Measurements from ENCODE around the gene QSER1. TPM values are rescaled to one million over a fixed set of nuclear protein-coding genes. Genes with fewer than 3 reads are reported as not detected.
A peak's percentile ranks its signal among the peaks of the same experiment; 100 is the strongest.

The QSER1 gene
- total RNA-seq, 4 donors from 2014 or later, result 19.8 to 29.0 (median 22.7) TPM

DNA sequence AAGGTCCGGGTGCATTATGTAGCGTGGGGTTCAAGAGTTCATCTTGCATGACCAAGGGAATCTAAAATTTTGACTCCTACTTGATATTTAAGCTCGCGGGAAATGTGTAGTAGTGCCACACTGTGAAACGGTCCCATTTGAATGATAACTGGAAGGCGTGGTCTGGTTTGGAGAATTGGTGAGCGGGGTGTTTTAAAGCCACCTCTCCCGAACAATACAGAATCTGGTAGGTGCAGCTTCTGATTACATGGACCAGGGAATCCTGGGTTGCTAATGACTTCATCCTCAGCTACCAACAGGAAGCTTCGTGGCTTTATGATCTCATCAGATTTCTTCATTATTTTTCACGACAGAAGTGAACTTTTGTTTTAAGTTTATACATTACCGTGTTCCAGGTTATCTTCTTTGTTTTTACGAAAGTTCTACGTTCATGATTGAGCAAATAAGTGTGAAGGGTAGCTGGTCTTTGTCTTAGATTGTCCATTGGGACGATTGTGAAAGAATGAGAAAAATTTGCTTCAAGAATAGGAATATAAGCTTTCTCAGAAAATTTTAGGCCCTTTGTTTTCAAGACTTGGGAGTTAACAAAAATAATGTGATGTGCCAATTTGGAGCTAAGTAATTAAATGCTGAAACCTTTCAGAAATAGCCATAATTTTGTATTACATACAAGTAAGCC, 1.7 kb downstream of the QSER1 start:
- Histone ChIP-seq H3K9me3 (no peaks in the 10 kb centered on the region), H3K27me3 (no peaks in the 10 kb centered on the region), H3K4me3 (peak overlapping the region; percentile 68 to 97), H3K27ac (peak overlapping the region; percentile 37 to 99 (median 96)), H3K36me3 (no peaks in the 10 kb centered on the region), H3K4me1 (peaks cover 0 to 31% (median 0%) of the 10 kb centered on the region in 3 donors)
- WGBS, 2 donors (ENCODE audit: low coverage in 1 of 2), result 2 to 3% methylated on average over 13 to 14 of the region's 14 CpGs
- ATAC-seq, result peak; percentile 11
- no peak for TF ChIP-seq EP300 (IDR thresholded peaks at IDR 0.05)
- TF ChIP-seq POLR2A (IDR thresholded peaks at IDR 0.05), result no peak
- no peak for TF ChIP-seq CTCF (IDR thresholded peaks at IDR 0.05)
- TF ChIP-seq POLR2AphosphoS5 (IDR thresholded peaks at IDR 0.05), result no peak

DNA sequence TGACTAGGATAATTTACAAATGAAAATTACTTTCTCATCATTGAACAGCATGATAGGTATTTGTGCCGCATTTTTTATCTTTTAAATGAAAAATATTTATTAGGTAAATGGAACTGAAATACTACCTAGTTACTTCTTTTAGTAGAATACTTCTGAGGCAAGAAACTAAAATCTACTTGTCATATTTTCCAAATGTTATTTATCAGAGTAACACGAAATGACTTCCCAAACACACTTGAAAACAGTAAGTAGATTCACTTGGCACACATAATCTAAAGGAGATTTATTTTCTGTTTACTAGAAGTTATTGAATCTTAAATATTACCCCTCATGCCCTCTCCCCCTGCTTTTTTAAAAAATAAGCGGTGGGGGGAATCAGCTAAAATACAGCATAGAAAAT, 2.3 kb downstream of the QSER1 start:
- TF ChIP-seq CTCF (IDR thresholded peaks at IDR 0.05), result no peak
- TF ChIP-seq POLR2AphosphoS5 (IDR thresholded peaks at IDR 0.05), result no peak
- TF ChIP-seq EP300 (IDR thresholded peaks at IDR 0.05), result no peak
- no peak for TF ChIP-seq POLR2A (IDR thresholded peaks at IDR 0.05)
- Histone ChIP-seq H3K36me3 (no peaks in the 10 kb centered on the region), H3K27ac (peak overlapping the region in 2 of 4 donors; percentile 97 to 99), H3K4me3 (no peak overlapping the region), H3K9me3 (no peaks in the 10 kb centered on the region), H3K27me3 (no peaks in the 10 kb centered on the region), H3K4me1 (peaks cover 0 to 31% (median 0%) of the 10 kb centered on the region in 3 donors)
- no peak for ATAC-seq
- WGBS, 2 donors (ENCODE audit: low coverage in 1 of 2), result 32 to 48% methylated on average over 3 of the region's 3 CpGs

DNA sequence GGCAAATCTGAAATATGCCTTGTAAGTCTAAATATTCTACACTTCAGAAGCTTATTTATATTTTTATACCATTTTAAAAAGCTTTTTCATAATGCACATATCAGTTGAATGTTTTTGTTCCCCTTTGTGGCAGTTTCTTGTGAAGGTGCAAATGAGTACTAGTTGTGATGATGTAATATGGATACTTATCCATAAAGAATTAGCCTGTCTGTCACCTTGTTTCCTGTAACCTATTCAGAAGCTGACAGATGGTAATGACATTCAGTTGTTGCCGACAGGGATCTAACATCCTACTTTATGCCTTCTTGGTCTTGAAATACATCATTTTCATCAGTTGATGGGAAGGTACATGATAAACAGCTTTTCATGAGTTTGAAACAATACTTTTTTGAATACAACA, 2.9 kb downstream of the QSER1 start:
- no peak for TF ChIP-seq CTCF (IDR thresholded peaks at IDR 0.05)
- TF ChIP-seq POLR2AphosphoS5 (IDR thresholded peaks at IDR 0.05), result no peak
- TF ChIP-seq POLR2A (IDR thresholded peaks at IDR 0.05), result no peak
- TF ChIP-seq EP300 (IDR thresholded peaks at IDR 0.05), result no peak
- ATAC-seq, result no peak
- H3K4me1 ChIP-seq, result peaks cover 0 to 31% (median 0%) of the 10 kb centered on the region in 3 donors
- no peaks in the 10 kb centered on the region for H3K27me3 ChIP-seq
- H3K9me3 ChIP-seq, result no peaks in the 10 kb centered on the region
- H3K4me3 ChIP-seq, result no peak overlapping the region
- no peak overlapping the region for H3K27ac ChIP-seq
- WGBS, 2 donors (ENCODE audit: low coverage in 1 of 2), result 35 to 36% methylated on average over 1 of the region's 1 CpG
- H3K36me3 ChIP-seq, result no peaks in the 10 kb centered on the region

GRCh38 chr11:32897103-32897502, 4.5 kb downstream of the QSER1 start:
- ATAC-seq, result no peak
- Histone ChIP-seq H3K4me3 (no peak overlapping the region), H3K9me3 (no peaks in the 10 kb centered on the region), H3K4me1 (peaks cover 0 to 21% (median 0%) of the 10 kb centered on the region in 3 donors), H3K27me3 (no peaks in the 10 kb centered on the region), H3K27ac (no peak overlapping the region), H3K36me3 (no peaks in the 10 kb centered on the region)
- 58 to 63% methylated on average over 1 of the region's 1 CpG for WGBS, 2 donors (ENCODE audit: low coverage in 1 of 2)
- TF ChIP-seq POLR2AphosphoS5 (IDR thresholded peaks at IDR 0.05) (no peak), CTCF (IDR thresholded peaks at IDR 0.05) (no peak), EP300 (IDR thresholded peaks at IDR 0.05) (no peak), POLR2A (IDR thresholded peaks at IDR 0.05) (no peak)

GRCh38 chr11:32899438-32899837, 6.8 kb downstream of the QSER1 start:
- H3K27me3 ChIP-seq, result no peaks in the 10 kb centered on the region
- ATAC-seq, result no peak
- no peak overlapping the region for H3K4me3 ChIP-seq
- H3K27ac ChIP-seq, result no peak overlapping the region
- peaks cover 0 to 19% (median 0%) of the 10 kb centered on the region in 3 donors for H3K4me1 ChIP-seq
- no peaks in the 10 kb centered on the region for H3K36me3 ChIP-seq
- H3K9me3 ChIP-seq, result no peaks in the 10 kb centered on the region
- TF ChIP-seq POLR2A (IDR thresholded peaks at IDR 0.05) (no peak), POLR2AphosphoS5 (IDR thresholded peaks at IDR 0.05) (no peak), EP300 (IDR thresholded peaks at IDR 0.05) (no peak), CTCF (IDR thresholded peaks at IDR 0.05) (no peak)

All from gastroesophageal sphincter (tissue), 4 donors.